ENCODE data around the gene OR6C6.

DNA sequence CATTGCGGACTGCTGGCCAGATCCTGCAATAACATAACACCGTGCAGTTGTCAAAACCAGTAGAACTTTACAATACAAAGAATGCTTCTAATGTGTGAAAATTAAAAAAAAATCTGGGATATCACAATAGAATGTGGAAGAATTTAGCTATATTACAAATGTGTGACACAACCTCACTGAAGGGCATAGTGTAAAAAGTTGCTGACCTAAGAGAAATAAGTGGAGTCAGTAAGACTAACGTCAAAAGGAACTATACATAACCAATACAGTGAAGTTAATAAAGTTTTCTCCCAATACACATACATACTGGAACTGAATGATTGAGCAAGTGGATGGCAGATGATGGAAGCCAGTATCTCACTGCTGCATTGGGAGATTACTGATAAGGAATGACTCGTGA is 39.5 kb downstream of the OR6C6 start:
- TF ChIP-seq, protein P1, sequence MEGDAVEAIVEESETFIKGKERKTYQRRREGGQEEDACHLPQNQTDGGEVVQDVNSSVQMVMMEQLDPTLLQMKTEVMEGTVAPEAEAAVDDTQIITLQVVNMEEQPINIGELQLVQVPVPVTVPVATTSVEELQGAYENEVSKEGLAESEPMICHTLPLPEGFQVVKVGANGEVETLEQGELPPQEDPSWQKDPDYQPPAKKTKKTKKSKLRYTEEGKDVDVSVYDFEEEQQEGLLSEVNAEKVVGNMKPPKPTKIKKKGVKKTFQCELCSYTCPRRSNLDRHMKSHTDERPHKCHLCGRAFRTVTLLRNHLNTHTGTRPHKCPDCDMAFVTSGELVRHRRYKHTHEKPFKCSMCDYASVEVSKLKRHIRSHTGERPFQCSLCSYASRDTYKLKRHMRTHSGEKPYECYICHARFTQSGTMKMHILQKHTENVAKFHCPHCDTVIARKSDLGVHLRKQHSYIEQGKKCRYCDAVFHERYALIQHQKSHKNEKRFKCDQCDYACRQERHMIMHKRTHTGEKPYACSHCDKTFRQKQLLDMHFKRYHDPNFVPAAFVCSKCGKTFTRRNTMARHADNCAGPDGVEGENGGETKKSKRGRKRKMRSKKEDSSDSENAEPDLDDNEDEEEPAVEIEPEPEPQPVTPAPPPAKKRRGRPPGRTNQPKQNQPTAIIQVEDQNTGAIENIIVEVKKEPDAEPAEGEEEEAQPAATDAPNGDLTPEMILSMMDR (IDR thresholded peaks at IDR 0.05): no peak
- TF ChIP-seq POLR2A (IDR thresholded peaks at IDR 0.05) (no peak), POLR2AphosphoS5 (IDR thresholded peaks at IDR 0.05) (no peak), EP300 (IDR thresholded peaks at IDR 0.05; ENCODE audit: low read depth) (no peak)

All from transverse colon (tissue), 4 donors.